Measurements from ENCODE around the gene TMEM37.
A peak's percentile ranks its signal among the peaks of the same experiment; 100 is the strongest.

TMEM37 gene

GRCh38 chr2:119428488-119429224 is 3.0 kb upstream of the TMEM37 start:
- no peak for TF ChIP-seq CTCF (conservative IDR thresholded peaks at IDR 0.05; ENCODE audit: low read depth, low read length)
- no peak overlapping the region for H3K4me3 ChIP-seq (ENCODE audit: low read length)
- no peak for DNase-seq (ENCODE audit: low read depth)

- H3K4me3 ChIP-seq (ENCODE audit: low read length) = no peak overlapping the region
- peak; percentile 73 for DNase-seq (ENCODE audit: low read depth)
- no peak for TF ChIP-seq CTCF (conservative IDR thresholded peaks at IDR 0.05; ENCODE audit: low read depth, low read length)
These were observed 2.3 kb upstream of the TMEM37 start for GRCh38 chr2:119429225-119429981.

DNA sequence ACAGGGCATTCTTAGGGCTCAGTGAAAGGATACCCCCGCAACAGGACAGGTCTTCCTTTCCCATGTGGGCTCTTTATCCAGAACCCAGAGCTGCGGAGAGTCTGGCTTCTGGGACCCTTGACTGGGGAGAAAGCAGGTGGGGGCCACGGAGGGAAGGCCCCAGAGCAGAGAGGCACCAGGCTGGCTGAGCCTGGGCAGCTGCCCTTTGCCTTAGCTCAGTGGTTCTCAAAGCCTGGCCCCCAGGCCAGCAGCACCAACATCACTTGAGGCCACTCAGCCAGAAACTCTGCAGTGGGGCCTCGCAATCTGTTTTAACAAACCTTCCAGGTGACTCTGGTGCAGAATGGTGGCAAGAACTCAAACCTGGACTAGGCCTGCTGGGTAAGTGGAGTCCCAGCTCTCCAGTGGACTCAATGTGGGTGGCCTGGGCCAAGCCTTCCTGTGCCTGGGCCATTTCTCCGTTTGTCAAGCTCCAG is 1.6 kb upstream of the TMEM37 start:
- no peak for TF ChIP-seq CTCF (conservative IDR thresholded peaks at IDR 0.05; ENCODE audit: low read depth, low read length)
- no peak overlapping the region for H3K4me3 ChIP-seq (ENCODE audit: low read length)
- no peak for DNase-seq (ENCODE audit: low read depth)

GRCh38 chr2:119431976-119432850 is 559 bp downstream of the TMEM37 start:
- no peak for TF ChIP-seq CTCF (conservative IDR thresholded peaks at IDR 0.05; ENCODE audit: low read depth, low read length)
- DNase-seq (ENCODE audit: low read depth) = no peak
- H3K4me3 ChIP-seq (ENCODE audit: low read length) = peak overlapping the region; percentile 86

DNA sequence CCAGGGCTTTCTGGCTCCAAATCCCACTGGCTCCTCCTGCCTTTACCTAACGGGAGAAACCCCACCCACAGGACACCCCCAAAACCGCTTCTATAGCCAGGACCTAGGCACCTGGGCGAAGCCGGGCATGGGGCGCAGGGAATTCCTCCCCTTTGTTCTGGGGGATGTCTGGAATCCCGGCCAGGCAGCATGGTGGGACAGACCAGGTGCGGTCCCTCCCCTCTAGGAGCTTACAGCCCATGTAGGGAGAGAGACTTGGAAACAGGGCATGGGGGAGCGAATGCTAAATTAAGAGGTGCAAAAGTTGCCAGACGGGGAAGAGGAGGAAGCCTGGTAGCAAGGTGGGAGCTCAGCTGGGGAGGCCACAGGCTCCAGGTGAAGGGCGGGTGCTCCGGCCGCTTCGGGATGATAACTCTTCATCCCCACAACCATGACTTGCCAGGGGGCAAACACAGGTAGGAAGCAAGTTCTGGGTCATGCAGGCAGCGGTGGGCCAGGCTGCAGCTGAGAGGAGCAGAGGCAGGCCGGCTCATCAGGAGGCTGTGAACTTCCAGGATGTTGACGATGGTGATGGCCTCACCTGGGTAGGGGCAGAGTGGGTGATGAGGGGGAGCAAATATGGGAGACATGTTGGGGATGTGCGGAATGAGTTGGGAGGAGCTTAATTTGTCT is 1.3 kb downstream of the TMEM37 start:
- no peak for TF ChIP-seq CTCF (conservative IDR thresholded peaks at IDR 0.05; ENCODE audit: low read depth, low read length)
- H3K4me3 ChIP-seq (ENCODE audit: low read length) = peak overlapping the region; percentile 86
- DNase-seq (ENCODE audit: low read depth) = no peak

DNA sequence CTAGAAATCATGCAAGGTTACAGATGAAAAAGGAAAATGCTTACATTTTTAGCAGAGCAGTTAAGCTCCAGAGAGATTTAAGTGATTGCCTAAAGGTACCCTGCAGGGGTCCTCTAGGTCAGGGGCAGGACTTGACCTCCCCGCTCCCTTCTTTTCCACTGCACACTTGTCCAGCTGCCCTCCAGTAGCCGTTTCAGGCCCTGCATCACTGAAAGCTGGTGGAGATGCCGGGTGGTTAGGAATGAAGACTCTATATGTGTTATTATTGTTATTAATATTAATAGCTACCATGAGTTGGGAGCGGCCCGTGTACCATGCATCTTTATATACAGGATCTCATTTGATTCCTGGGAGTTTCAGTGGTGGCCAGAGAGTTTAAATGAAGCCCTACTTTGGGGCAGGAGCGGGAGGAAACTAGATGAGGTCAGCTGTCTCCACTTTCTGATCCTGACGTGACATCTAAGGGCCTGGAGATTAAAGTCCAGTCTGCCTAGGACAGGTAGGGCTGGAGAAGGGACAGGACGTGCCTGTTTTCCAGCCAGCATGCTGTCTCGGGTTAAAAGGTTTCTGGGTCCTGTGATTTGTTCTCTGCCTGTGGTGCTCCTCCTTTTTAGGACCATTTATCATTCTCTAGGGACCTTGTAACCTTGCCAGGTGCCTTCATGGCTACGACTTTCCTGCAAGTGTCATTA is 2.1 kb downstream of the TMEM37 start:
- peak overlapping the region; percentile 86 for H3K4me3 ChIP-seq (ENCODE audit: low read length)
- no peak for TF ChIP-seq CTCF (conservative IDR thresholded peaks at IDR 0.05; ENCODE audit: low read depth, low read length)
- DNase-seq (ENCODE audit: low read depth) = no peak
